ENCODE measurements around the gene SLC18A3.
A peak's percentile ranks its signal among the peaks of the same experiment; 100 is the strongest.

Gene SLC18A3

GRCh38 chr10:49605216-49605938, 4.7 kb upstream of the SLC18A3 start:
- no peak overlapping the region for H3K4me3 ChIP-seq (ENCODE audit: low read depth, low read length)
- H3K9me3 ChIP-seq (ENCODE audit: control insufficient read depth, low read length), result no peaks in the 10 kb centered on the region
- no peak overlapping the region for H3K27ac ChIP-seq
- peaks cover 10% of the 10 kb centered on the region for H3K27me3 ChIP-seq (ENCODE audit: control insufficient read depth, insufficient read depth, low read length)
- no peaks in the 10 kb centered on the region for H3K79me2 ChIP-seq
- H3K4me2 ChIP-seq (ENCODE audit: low read length), result no peak overlapping the region
- no peak overlapping the region for H3K9ac ChIP-seq
- H2AFZ ChIP-seq, result no peak overlapping the region
- H3K36me3 ChIP-seq (ENCODE audit: control insufficient read depth, insufficient read depth, low read length), result no peaks in the 10 kb centered on the region
- TF ChIP-seq CTCF (IDR thresholded peaks at IDR 0.05), result no peak
- no peaks in the 10 kb centered on the region for H3K4me1 ChIP-seq

GRCh38 chr10:49605939-49606509, 4.1 kb upstream of the SLC18A3 start:
- Histone ChIP-seq H3K4me2 (ENCODE audit: low read length) (no peak overlapping the region), H3K79me2 (no peaks in the 10 kb centered on the region), H3K27ac (no peak overlapping the region), H2AFZ (no peak overlapping the region), H3K27me3 (ENCODE audit: control insufficient read depth, insufficient read depth, low read length) (peaks cover 10% of the 10 kb centered on the region), H3K9ac (no peak overlapping the region), H3K36me3 (ENCODE audit: control insufficient read depth, insufficient read depth, low read length) (no peaks in the 10 kb centered on the region), H3K4me1 (peaks cover 3% of the 10 kb centered on the region), H3K9me3 (ENCODE audit: control insufficient read depth, low read length) (no peaks in the 10 kb centered on the region), H3K4me3 (ENCODE audit: low read depth, low read length) (no peak overlapping the region)
- TF ChIP-seq CTCF (IDR thresholded peaks at IDR 0.05), result no peak

GRCh38 chr10:49606981-49607535, 3.1 kb upstream of the SLC18A3 start:
- peak overlapping the region; percentile 77 for H2AFZ ChIP-seq
- H3K9ac ChIP-seq, result no peak overlapping the region
- H3K9me3 ChIP-seq (ENCODE audit: control insufficient read depth, low read length), result no peaks in the 10 kb centered on the region
- no peak overlapping the region for H3K27ac ChIP-seq
- H3K27me3 ChIP-seq (ENCODE audit: control insufficient read depth, insufficient read depth, low read length), result peaks cover 10% of the 10 kb centered on the region
- no peak overlapping the region for H3K4me2 ChIP-seq (ENCODE audit: low read length)
- H3K4me1 ChIP-seq, result peaks cover 8% of the 10 kb centered on the region
- H3K36me3 ChIP-seq (ENCODE audit: control insufficient read depth, insufficient read depth, low read length), result no peaks in the 10 kb centered on the region
- TF ChIP-seq CTCF (IDR thresholded peaks at IDR 0.05), result no peak
- no peak overlapping the region for H3K4me3 ChIP-seq (ENCODE audit: low read depth, low read length)
- H3K79me2 ChIP-seq, result no peaks in the 10 kb centered on the region

- Histone ChIP-seq H3K9me3 (ENCODE audit: control insufficient read depth, low read length) (no peaks in the 10 kb centered on the region), H3K27me3 (ENCODE audit: control insufficient read depth, insufficient read depth, low read length) (peaks cover 14% of the 10 kb centered on the region), H3K4me3 (ENCODE audit: low read depth, low read length) (no peak overlapping the region), H3K9ac (no peak overlapping the region), H3K4me2 (ENCODE audit: low read length) (no peak overlapping the region), H2AFZ (peak overlapping the region; percentile 22), H3K79me2 (no peaks in the 10 kb centered on the region), H3K4me1 (peaks cover 9% of the 10 kb centered on the region), H3K36me3 (ENCODE audit: control insufficient read depth, insufficient read depth, low read length) (no peaks in the 10 kb centered on the region), H3K27ac (no peak overlapping the region)
- TF ChIP-seq CTCF (IDR thresholded peaks at IDR 0.05), result no peak
Observed at GRCh38 chr10:49608166-49609005, 1.7 kb upstream of the SLC18A3 start.
